ENCODE data around the gene BRPF3. TPM values are rescaled to one million over a fixed set of nuclear protein-coding genes. Genes with fewer than 3 reads are reported as not detected.

The BRPF3 gene
- total RNA-seq, 1 experiment from 2014 or later = 43.4 TPM

GRCh38 chr6:36184311-36184710 is 12.2 kb upstream of the BRPF3 start:
- no peak overlapping the region for H3K27ac Mint-ChIP-seq

More at GRCh38 chr6:36184311-36184710, 12.2 kb upstream of the BRPF3 start:
- no peak for DNase-seq
- Histone ChIP-seq H3K79me1 (ENCODE audit: insufficient read depth, low read depth, low read length, poor library complexity, severe bottlenecking) (no peaks in the 10 kb centered on the region), H2BK15ac (ENCODE audit: low read depth, low read length) (no peak overlapping the region), H3K23ac (ENCODE audit: insufficient read length, low read depth, low read length) (no peak overlapping the region), H3K27me3 (ENCODE audit: insufficient read depth, low read length) (no peaks in the 10 kb centered on the region), H3K79me2 (ENCODE audit: insufficient read depth, low read length) (no peaks in the 10 kb centered on the region), H2BK120ac (ENCODE audit: low read depth, low read length, poor library complexity, severe bottlenecking) (no peak overlapping the region), H3K9ac (ENCODE audit: extremely low read depth, insufficient read length, low read length) (no peak overlapping the region), H3K4me2 (ENCODE audit: insufficient read depth, insufficient read length, low read length) (no peak overlapping the region), H3T11ph (ENCODE audit: low read length) (no peak overlapping the region), H2AFZ (ENCODE audit: low read length) (no peak overlapping the region), H3K9me3 (ENCODE audit: control insufficient read depth, low read depth, low read length) (no peaks in the 10 kb centered on the region), H2BK5ac (ENCODE audit: insufficient read length, low read length) (no peak overlapping the region), H4K8ac (replicated peaks; ENCODE audit: insufficient read length, low read depth, low read length) (no peak overlapping the region), H3K18ac (ENCODE audit: insufficient read length, low read depth, low read length) (no peak overlapping the region), H2BK20ac (ENCODE audit: low read depth, low read length, poor library complexity, severe bottlenecking) (no peak overlapping the region), H2AK5ac (ENCODE audit: insufficient read length, low read length) (no peak overlapping the region), H4K91ac (ENCODE audit: insufficient read length, low read depth, low read length) (no peak overlapping the region), H3K23me2 (ENCODE audit: insufficient read length, low read depth, low read length, poor library complexity, severe bottlenecking) (no peaks in the 10 kb centered on the region), H2BK12ac (ENCODE audit: insufficient read length, low read depth, low read length) (no peak overlapping the region), H4K5ac (ENCODE audit: insufficient read length, low read depth, low read length) (no peak overlapping the region), H3K4ac (ENCODE audit: low read depth, low read length) (no peak overlapping the region), H3K27ac (ENCODE audit: insufficient read length, low read depth, low read length) (no peak overlapping the region), H3K14ac (ENCODE audit: insufficient read depth, low read length) (no peak overlapping the region), H3K56ac (ENCODE audit: insufficient read length, low read depth, low read length) (no peak overlapping the region), H3K4me1 (ENCODE audit: insufficient read depth, low read length) (no peaks in the 10 kb centered on the region), H4K20me1 (ENCODE audit: control insufficient read depth, insufficient read depth, insufficient read length) (no peaks in the 10 kb centered on the region)
- H3K36me3 Mint-ChIP-seq (ENCODE audit: insufficient read depth in 1 of 3, low read depth in 3 of 3) = peaks cover 0 to 3% (median 0%) of the 10 kb centered on the region in 3 experiments; a peak in 2 of 7 replicates
- no peaks in the 10 kb centered on the region; a peak in 1 of 5 replicates for H3K9me3 Mint-ChIP-seq
- H3K27me3 Mint-ChIP-seq (ENCODE audit: low read depth) = peaks cover 2% of the 10 kb centered on the region
- H3K4me3 Mint-ChIP-seq = no peak overlapping the region
- TF ChIP-seq CTCF (conservative IDR thresholded peaks at IDR 0.05) = no peak
- peaks cover 0 to 4% of the 10 kb centered on the region in 2 experiments; a peak in 1 of 4 replicates for H3K4me1 Mint-ChIP-seq

All from H9 (cell line).